ENCODE data around the gene NDUFA3.
"Not testable (repeated sequence)": the region's sequence is repeated elsewhere in the genome, so short reads cannot be mapped to it uniquely, and the experiment has no call there.

Gene NDUFA3

GRCh38 chr19:54102421-54103169 lies at the start of gene NDUFA3:
Gene NDUFA3 (plus strand): TSS chr19:54102855. CDS start chr19:54102879, 24 bp downstream.
- FAIRE-seq (peak; percentile 99), DNase-seq (ENCODE audit: insufficient read length, low spot score) (peak; percentile 99)

- FAIRE-seq (no peak), DNase-seq (ENCODE audit: insufficient read length, low spot score) (no peak)
These were observed 40.0 kb upstream of the NDUFA3 start for GRCh38 chr19:54062643-54063042.

DNA sequence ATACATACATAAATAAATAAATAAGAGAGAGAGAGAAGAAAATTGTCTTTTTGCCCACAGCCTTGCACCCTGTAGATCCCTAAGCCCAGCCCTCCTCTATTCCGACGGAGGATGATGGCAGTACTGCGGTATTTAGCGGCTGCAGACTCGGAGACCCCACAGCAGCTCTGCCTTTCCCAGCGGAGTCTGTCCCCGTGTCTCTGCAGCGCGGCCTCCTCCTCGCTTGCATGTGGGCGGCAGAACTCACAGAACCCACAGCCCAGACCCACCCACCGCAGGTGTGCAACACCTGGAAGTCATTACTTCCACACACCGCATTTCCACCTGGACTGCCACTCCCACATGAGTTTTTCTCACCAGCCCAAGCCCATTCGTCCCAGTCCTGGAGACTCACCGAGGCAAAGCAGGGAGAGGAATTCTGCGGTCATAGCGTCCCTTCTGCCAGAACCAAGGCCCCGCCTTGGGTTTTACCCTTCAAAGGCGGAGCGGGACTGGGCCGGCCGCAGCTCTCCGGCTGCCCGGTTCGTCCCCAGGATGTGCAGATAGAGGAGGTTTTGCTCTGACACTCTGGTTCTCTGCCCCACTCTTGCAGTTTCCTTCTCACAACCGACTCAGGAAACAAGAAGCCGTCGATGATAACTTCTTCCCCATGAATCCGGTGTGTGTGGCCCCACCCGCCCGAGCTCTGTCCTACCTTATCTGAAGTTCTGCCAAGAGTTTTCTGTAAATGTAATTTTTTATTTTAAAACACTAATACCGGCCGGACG lies 39.1 kb upstream of the NDUFA3 start, which contains the start of gene VSTM1:
TSS of gene VSTM1 (minus strand) at position 548 of the 767 bp plus-strand sequence. CDS start at position 428, 120 bp downstream.
- no peak for DNase-seq (ENCODE audit: insufficient read length, low spot score)
- FAIRE-seq = no peak

DNA sequence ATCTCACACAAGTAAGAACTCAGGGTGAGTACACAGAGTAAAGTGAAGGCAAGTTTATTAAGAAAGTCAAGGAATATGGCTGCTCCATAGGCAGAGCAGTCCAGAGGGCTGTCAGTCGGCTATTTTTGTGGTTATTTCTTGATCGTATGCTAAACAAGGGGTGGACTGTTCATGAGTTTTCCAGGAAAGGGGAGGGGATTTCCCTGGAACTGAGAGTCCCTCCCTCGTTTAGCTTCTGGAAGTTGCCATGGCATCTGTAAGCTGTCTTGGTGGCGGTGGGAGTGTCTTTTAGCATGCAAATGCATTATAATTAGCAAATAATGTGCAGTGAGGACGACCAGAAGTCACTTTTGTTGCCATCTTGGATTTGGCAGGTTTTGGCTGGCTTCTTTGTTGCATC lies 33.2 kb upstream of the NDUFA3 start:
- FAIRE-seq (no peak), DNase-seq (ENCODE audit: insufficient read length, low spot score) (no peak)

DNA sequence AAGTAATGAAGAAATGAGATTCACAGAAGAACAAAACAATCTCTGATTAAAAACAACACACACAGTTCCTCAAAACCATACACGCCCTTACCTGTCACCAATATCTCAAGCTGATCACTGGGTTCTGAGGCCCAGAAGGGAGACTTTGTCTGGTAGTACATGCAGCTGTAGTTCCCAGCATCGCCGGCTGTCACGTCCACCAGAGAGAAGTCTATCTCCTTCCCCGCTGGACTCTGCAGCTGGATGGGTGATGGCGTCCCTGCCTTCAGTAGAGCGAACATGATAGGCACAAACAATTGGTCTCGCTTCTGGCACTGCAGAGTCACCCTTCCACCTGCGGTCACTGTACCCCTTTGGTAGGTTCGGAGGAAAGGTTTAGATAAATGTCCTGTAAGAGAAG lies 28.8 kb upstream of the NDUFA3 start:
- FAIRE-seq = no peak

GRCh38 chr19:54074851-54075250 lies 27.8 kb upstream of the NDUFA3 start:
- DNase-seq (ENCODE audit: insufficient read length, low spot score) = no peak
- no peak for FAIRE-seq

More for the DNA sequence above, 28.8 kb upstream of the NDUFA3 start:
- DNase-seq (ENCODE audit: insufficient read length, low spot score) = no peak

DNA sequence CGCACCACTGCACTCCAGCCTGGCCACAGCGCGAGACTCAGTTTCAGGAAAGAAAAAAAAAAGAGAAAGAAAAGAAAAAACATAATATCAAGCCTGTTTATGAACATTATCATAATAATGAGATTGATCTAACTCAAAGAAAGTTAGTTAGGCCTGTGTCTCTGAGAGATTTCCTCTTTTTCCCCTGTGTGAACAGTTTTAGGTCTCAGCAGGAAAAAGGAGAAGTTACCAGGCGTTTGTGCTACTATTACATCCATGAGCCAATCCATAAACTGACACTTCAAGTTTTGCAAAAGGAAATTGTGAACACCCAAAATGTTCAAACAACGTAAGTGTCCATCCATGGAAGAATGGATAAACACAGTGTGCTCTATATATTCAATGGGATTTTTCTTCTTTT lies 25.3 kb upstream of the NDUFA3 start:
- DNase-seq (ENCODE audit: insufficient read length, low spot score) (no peak), FAIRE-seq (no peak)

- DNase-seq (ENCODE audit: insufficient read length, low spot score) (no peak), FAIRE-seq (no peak)
These were observed 21.6 kb upstream of the NDUFA3 start, which contains the start of gene TARM1 for GRCh38 chr19:54081032-54081431. Gene TARM1 (minus strand): TSS chr19:54081365. CDS start chr19:54081340, 25 bp downstream.

- DNase-seq (ENCODE audit: insufficient read length, low spot score) = no peak
- FAIRE-seq = no peak
These were observed 18.2 kb upstream of the NDUFA3 start for GRCh38 chr19:54084410-54084809.

- DNase-seq (ENCODE audit: insufficient read length, low spot score) = no peak
- FAIRE-seq = no peak
These were observed 8.1 kb upstream of the NDUFA3 start for GRCh38 chr19:54094426-54095000.

DNA sequence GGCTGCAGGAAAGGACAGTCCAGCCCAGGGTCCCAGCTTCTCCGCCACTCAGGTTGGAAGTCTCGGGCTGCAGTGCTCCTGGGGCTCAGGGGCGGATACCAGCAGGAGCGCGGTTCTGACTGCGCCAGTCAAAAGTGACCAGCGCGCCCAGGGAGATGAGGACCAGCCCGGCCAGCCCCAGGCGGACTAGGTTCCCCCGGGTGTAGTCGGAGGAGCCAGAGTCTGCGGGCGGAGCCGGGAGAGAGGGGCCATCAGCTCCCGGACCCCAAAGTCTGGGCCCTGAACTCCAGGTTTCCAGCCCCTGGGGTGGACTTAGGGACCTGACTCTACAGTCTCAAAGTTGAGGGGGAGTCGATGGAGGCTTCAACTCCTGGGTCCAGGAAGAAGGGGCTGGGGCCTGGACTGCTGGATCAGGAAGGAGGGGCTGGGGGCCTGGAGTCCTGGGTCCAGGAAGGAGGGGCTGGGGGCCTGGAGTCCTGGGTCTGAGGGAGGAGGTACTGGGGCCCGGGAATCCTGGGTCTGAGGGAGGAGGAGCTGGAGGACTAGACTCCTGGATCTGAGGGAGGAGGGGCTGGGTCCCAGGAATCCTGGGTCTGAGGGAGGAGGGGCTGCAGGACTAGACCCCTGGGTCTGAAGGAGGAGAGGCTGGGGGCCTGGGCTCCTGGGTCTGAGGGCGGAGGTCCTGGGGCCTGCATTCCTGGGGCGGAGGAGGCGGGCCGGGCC lies 7.4 kb upstream of the NDUFA3 start:
- no peak for DNase-seq (ENCODE audit: insufficient read length, low spot score)
- FAIRE-seq = no peak

GRCh38 chr19:54095859-54096616 lies 6.6 kb upstream of the NDUFA3 start:
- FAIRE-seq; DNase-seq (ENCODE audit: insufficient read length, low spot score): not testable (repeated sequence)

DNA sequence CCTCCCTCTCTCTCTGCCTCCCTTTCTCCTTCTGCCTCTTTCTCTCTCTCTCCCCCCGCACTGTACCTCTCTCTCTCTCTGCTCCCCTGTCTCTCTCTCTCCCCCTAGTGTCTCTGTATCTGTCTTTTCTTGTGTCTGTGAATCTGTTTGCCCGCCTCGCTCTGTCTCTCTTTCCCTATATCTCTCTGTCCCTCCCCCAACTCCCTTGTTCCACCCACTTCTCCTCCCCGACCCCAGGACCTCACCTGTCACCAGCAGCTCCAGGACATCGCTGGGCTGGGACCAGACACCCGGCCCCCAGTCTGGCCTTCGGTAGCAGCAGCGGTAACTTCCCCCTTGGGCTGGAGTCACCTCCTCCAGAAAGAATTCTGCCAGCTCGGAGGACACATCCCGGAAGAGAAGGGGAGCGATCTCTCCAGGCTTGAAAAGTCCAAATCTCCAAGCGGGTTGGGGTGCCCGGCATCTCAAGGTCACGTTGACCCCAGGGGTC lies 6.0 kb upstream of the NDUFA3 start:
- DNase-seq (ENCODE audit: insufficient read length, low spot score) (no peak), FAIRE-seq (no peak)

GRCh38 chr19:54099190-54099902 lies 3.3 kb upstream of the NDUFA3 start:
- DNase-seq (ENCODE audit: insufficient read length, low spot score) = no peak
- no peak for FAIRE-seq

DNA sequence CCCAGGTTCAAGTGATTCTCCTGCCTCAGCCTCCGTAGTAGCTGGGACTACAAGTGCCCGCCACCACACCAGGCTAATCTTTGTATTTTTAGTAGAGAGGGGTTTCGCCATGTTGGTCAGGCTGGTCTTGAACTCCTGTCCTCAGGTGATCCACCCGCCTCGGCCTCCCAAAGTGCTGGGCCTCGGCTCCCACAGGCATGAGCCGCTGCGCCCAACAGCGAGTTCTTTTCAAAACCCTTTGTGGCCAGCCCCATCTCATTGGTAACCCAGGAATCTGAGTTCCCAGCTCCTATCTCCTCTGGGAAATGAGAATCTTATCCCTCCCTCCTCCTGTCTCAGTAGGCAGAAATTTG lies 2.8 kb upstream of the NDUFA3 start:
- not testable (repeated sequence) for FAIRE-seq; DNase-seq (ENCODE audit: insufficient read length, low spot score)

- no peak for DNase-seq (ENCODE audit: insufficient read length, low spot score)
- no peak for FAIRE-seq
These were observed 2.1 kb upstream of the NDUFA3 start, which contains the start of gene OSCAR for GRCh38 chr19:54100561-54100960. Gene OSCAR (minus strand): TSS chr19:54100803. CDS start chr19:54100792, 11 bp downstream.

DNA sequence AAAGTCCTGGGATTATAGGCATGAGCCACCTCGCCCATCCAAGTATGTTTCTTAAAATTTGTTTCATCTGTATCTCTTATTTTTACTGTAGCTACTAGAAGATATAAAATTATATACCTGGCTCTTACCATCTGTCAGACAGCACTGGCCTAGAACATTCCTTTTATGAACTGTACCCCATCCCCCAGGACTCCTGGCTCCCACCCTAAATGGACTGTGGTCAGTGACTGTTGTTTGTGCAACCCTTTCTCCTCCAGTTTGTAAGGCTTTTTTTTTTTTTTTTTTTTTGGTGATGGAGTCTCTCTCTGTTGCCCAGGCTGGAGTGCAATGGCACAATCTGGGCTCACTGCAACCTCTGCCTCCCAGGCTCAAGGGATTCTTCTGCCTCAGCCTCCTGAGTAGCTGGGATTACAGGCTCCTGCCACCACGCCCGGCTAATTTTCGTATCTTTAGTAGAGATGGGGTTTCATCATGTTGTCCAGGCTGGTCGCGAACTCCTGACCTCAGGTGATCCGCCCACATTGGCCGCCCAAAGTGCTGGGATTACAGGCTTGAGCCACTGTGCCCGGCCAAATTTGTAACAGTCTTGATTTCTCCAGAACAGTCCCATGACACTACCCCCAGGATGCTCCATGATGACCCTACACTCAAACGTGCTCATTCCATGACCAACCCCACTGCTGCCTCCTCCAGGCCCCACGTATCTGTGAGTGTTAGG lies 2.5 kb downstream of the NDUFA3 start:
- FAIRE-seq = no peak
- no peak for DNase-seq (ENCODE audit: insufficient read length, low spot score)

DNA sequence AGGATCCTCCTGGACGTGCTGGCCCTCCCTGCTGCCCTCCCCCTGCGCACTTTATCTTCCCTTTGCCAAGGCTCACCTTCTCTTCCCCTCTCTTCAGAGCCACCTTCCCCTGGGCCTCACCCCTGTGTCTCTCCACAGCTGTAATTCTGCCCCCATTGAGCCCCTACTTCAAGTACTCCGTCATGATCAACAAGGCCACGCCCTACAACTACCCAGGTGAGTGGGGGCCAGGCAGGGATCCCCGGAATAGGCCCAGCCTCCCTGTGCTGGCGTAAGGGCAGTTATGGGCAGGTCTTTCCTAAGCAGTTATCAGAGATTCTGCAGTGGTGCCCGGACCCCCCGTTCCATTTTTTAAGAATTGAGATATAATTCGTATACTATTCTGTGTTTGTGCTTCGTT lies 3.1 kb downstream of the NDUFA3 start:
- FAIRE-seq (no peak), DNase-seq (ENCODE audit: insufficient read length, low spot score) (no peak)

DNA sequence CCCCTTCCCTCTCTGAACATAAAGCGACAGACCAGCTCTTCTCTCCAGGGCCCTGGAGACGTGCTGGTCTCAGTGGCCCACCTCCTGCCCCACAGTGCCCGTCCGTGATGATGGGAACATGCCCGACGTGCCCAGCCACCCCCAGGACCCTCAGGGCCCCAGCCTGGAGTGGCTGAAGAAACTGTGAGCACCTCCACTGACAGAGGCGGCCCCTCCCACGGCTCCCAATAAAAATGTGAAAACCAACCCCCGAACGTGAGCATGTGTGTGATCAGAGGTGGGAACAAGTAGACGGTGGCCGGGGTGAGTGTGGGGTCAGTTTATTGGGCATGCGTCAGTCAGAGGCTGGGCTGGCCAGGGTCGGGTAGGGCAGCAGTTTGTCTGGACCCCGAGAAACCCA lies 4.1 kb downstream of the NDUFA3 start:
- no peak for DNase-seq (ENCODE audit: insufficient read length, low spot score)
- FAIRE-seq = no peak

Data from HTR-8/SVneo (cell line).